Naive thymus-derived CD4-positive, alpha-beta T cell (primary cell): ENCODE measurements around the gene OR5K3. TPM values are rescaled to one million over a fixed set of nuclear protein-coding genes. Genes with fewer than 3 reads are reported as not detected.

Experiments
- ATAC-seq: fragments of 150-1000 bp; cut with Tn5 transposase; 2 replicates; pipeline ENCODE4 v1.10.0; 2021; ENCODE audit warnings: mild to moderate bottlenecking, moderate library complexity
- CTCF ChIA-PET: fragments of 350-600 bp; sonication (Branson Sonifier 250); formaldehyde crosslinking; loops from one replicate; lab custom pipeline; 2021; ENCODE audit warnings: antibody characterized with exemption; lab: Charles Lee
- POLR2A ChIA-PET: fragments of 350-600 bp; sonication (Branson Sonifier 250); formaldehyde crosslinking; loops from one replicate; lab custom pipeline; 2021; ENCODE audit warnings: antibody characterized with exemption, inconsistent platforms; lab: Charles Lee
- DNase-seq, 9 donors: peaks; one replicate each; pipeline versions ENCODE4 v3.0.0 to v3.0.0-alpha.2; 2020 to 2022; ENCODE audit warnings: mixed read lengths in 1 of 9
- H3K27ac ChIP-seq: one replicate; pipeline ENCODE4 v1.7.0; 2013; ENCODE audit warnings: mild to moderate bottlenecking, low read depth, low read length, moderate library complexity
- H3K27me3 ChIP-seq, 2 donors: one replicate each; pipeline ENCODE4 v1.7.0; 2013; ENCODE audit warnings: low read length in 2 of 2, mild to moderate bottlenecking in 2 of 2, moderate library complexity in 2 of 2; ENCODE audit not compliant: control insufficient read depth in 2 of 2, insufficient read depth in 2 of 2
- H3K36me3 ChIP-seq, 3 experiments: 1 replicate in 2 of 3; 2 replicates in 1 of 3; pipeline ENCODE4 v1.7.0; 2013; ENCODE audit warnings: low read length in 3 of 3, mild to moderate bottlenecking in 3 of 3, moderate library complexity in 1 of 3; ENCODE audit not compliant: insufficient read depth in 3 of 3, control insufficient read depth in 2 of 3
- H3K4me1 ChIP-seq, 2 donors: one replicate each; pipeline ENCODE4 v1.7.0; 2013; ENCODE audit warnings: low read length in 2 of 2, mild to moderate bottlenecking in 2 of 2, moderate library complexity in 1 of 2; ENCODE audit not compliant: control insufficient read depth in 2 of 2, insufficient read depth in 2 of 2
- H3K4me3 ChIP-seq: 2 replicates; pipeline ENCODE4 v1.7.0; 2013; ENCODE audit warnings: mild to moderate bottlenecking, low read length
- H3K9me3 ChIP-seq, 3 experiments: 1 replicate in 2 of 3; 2 replicates in 1 of 3; pipeline ENCODE4 v1.7.0; 2013; ENCODE audit warnings: low read length in 3 of 3; ENCODE audit not compliant: control insufficient read depth in 2 of 3
- H3K27ac Mint-ChIP-seq, 9 donors: one replicate each; pipeline ENCODE4 v1.8.0; 2020 to 2022; ENCODE audit warnings: mixed read lengths in 9 of 9, mild to moderate bottlenecking in 8 of 9, moderate library complexity in 5 of 9, inconsistent platforms in 2 of 9
- H3K27me3 Mint-ChIP-seq, 5 donors: one replicate each; pipeline ENCODE4 v1.8.0; 2021 to 2022; ENCODE audit warnings: mixed read lengths in 5 of 5, mild to moderate bottlenecking in 1 of 5
- H3K36me3 Mint-ChIP-seq, 5 donors: one replicate each; pipeline ENCODE4 v1.8.0; 2020 to 2022; ENCODE audit warnings: mixed read lengths in 5 of 5, mild to moderate bottlenecking in 3 of 5, inconsistent platforms in 1 of 5
- H3K4me1 Mint-ChIP-seq, 7 donors: one replicate each; pipeline ENCODE4 v1.8.0; 2020 to 2022; ENCODE audit warnings: mixed read lengths in 7 of 7, mild to moderate bottlenecking in 3 of 7, inconsistent platforms in 1 of 7
- H3K4me3 Mint-ChIP-seq, 10 donors: one replicate each; pipeline ENCODE4 v1.8.0; 2020 to 2022; ENCODE audit warnings: mild to moderate bottlenecking in 10 of 10, mixed read lengths in 10 of 10, moderate library complexity in 6 of 10, inconsistent platforms in 2 of 10
- H3K9me3 Mint-ChIP-seq, 11 donors: one replicate each; pipeline ENCODE4 v1.8.0; 2020 to 2022; ENCODE audit warnings: mixed read lengths in 11 of 11, mild to moderate bottlenecking in 4 of 11, inconsistent platforms in 1 of 11, moderate library complexity in 1 of 11
- intact Hi-C, 2 donors: fragments of 100-400 bp; cut with micrococcal nuclease; formaldehyde crosslinking; loops; one replicate each; pipeline ENCODE4 v1.15.1; 2023
- polyA plus RNA-seq, 2 donors: library from polyadenylated mRNA; unstranded; fragments of 300-500 nt; fragmentation: Illumina TruSeq; gene quantifications; one replicate each; pipeline ENCODE4 v1.2.3, GENCODE V29; 2021
- total RNA-seq, 6 experiments: library from RNA in 5 of 6; stranded (reverse) in 5 of 6; gene quantifications; 1 replicate in 5 of 6; 2 replicates in 1 of 6; pipeline ENCODE4 v1.2.3 and lab custom pipeline; 2021 to 2026

Gene OR5K3
- total and polyA plus RNA-seq, 7 experiments from 2014 or later, result not detected

- H3K27me3 ChIP-seq, result no peaks in the 10 kb centered on the region
- H3K9me3 ChIP-seq, result peaks cover 0 to 12% (median 11%) of the 10 kb centered on the region in 3 experiments
- H3K4me1 Mint-ChIP-seq, result peaks cover 0 to 13% (median 0%) of the 10 kb centered on the region in 7 donors
- H3K27ac ChIP-seq, result no peak overlapping the region
- ChIA-PET POLR2A (no interaction called here), CTCF (no interaction called here)
- no peak for DNase-seq
- no peaks in the 10 kb centered on the region for H3K4me1 ChIP-seq
- ATAC-seq, result no peak
- intact Hi-C loops, result no loop called here
- H3K36me3 Mint-ChIP-seq, result peaks cover 0 to 25% (median 13%) of the 10 kb centered on the region in 5 donors
- peaks cover 0 to 6% (median 0%) of the 10 kb centered on the region in 5 donors for H3K27me3 Mint-ChIP-seq
- no peak overlapping the region for H3K27ac Mint-ChIP-seq
- H3K4me3 ChIP-seq, result no peak overlapping the region
- H3K4me3 Mint-ChIP-seq, result no peak overlapping the region
- peaks cover 17 to 77% (median 51%) of the 10 kb centered on the region in 11 donors for H3K9me3 Mint-ChIP-seq
- H3K36me3 ChIP-seq, result no peaks in the 10 kb centered on the region
Observed at GRCh38 chr3:98404010-98404409, 13.5 kb downstream of the OR5K3 start.

DNA sequence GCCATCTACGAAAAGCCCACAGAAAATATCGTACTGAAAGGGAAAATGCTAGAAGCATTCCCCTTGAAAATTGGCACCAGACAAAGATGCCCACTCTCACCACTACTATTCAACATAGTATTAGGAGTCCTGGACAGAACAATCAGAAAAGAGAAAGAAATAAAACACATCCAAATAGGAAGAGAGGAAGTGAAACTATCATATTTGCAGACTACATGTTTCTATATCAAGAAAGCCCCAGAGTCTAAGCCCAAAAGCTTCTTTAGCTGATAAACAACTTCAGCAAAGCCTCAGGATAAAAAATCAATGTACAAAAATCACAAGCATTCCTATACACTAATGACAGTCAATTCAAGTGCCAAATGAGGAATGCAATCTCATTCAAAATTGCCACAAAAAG is 15.6 kb downstream of the OR5K3 start:
- Mint-ChIP-seq H3K4me3 (no peak overlapping the region), H3K9me3 (peaks cover 12 to 80% (median 51%) of the 10 kb centered on the region in 11 donors), H3K27me3 (peaks cover 0 to 9% (median 0%) of the 10 kb centered on the region in 5 donors), H3K27ac (no peak overlapping the region), H3K36me3 (peaks cover 0 to 25% (median 7%) of the 10 kb centered on the region in 5 donors), H3K4me1 (peaks cover 0 to 3% (median 0%) of the 10 kb centered on the region in 7 donors)
- H3K4me3 ChIP-seq, result no peak overlapping the region
- ATAC-seq (no peak), DNase-seq (no peak)
- ChIA-PET CTCF (no interaction called here), POLR2A (no interaction called here)
- H3K27me3 ChIP-seq, result no peaks in the 10 kb centered on the region
- no peaks in the 10 kb centered on the region for H3K4me1 ChIP-seq
- H3K27ac ChIP-seq, result no peak overlapping the region
- H3K36me3 ChIP-seq, result no peaks in the 10 kb centered on the region
- H3K9me3 ChIP-seq, result peaks cover 0 to 12% (median 11%) of the 10 kb centered on the region in 3 experiments
- intact Hi-C loops, result no loop called here

- H3K36me3 Mint-ChIP-seq, result peaks cover 0 to 14% (median 4%) of the 10 kb centered on the region in 5 donors
- no peak overlapping the region for H3K27ac ChIP-seq
- no peak overlapping the region for H3K4me3 ChIP-seq
- H3K9me3 Mint-ChIP-seq, result peaks cover 7 to 35% (median 24%) of the 10 kb centered on the region in 11 donors
- peaks cover 0 to 22% (median 0%) of the 10 kb centered on the region in 3 experiments for H3K9me3 ChIP-seq
- no peak for DNase-seq
- no peaks in the 10 kb centered on the region for H3K4me1 ChIP-seq
- H3K27me3 Mint-ChIP-seq, result peaks cover 0 to 18% (median 0%) of the 10 kb centered on the region in 5 donors
- no peak for ATAC-seq
- ChIA-PET POLR2A (no interaction called here), CTCF (no interaction called here)
- no peak overlapping the region for H3K27ac Mint-ChIP-seq
- no peaks in the 10 kb centered on the region for H3K27me3 ChIP-seq
- no peak overlapping the region for H3K4me3 Mint-ChIP-seq
- no peaks in the 10 kb centered on the region for H3K4me1 Mint-ChIP-seq
- intact Hi-C loops, result no loop called here
- H3K36me3 ChIP-seq, result no peaks in the 10 kb centered on the region
Observed at GRCh38 chr3:98432575-98432974, 42.1 kb downstream of the OR5K3 start.

- no peaks in the 10 kb centered on the region for H3K4me1 ChIP-seq
- H3K27me3 ChIP-seq, result no peaks in the 10 kb centered on the region
- ChIA-PET POLR2A (no interaction called here), CTCF (no interaction called here)
- Mint-ChIP-seq H3K27ac (no peak overlapping the region), H3K9me3 (peaks cover 7 to 24% (median 22%) of the 10 kb centered on the region in 11 donors), H3K4me3 (no peak overlapping the region), H3K4me1 (no peaks in the 10 kb centered on the region), H3K36me3 (peaks cover 0 to 14% (median 4%) of the 10 kb centered on the region in 5 donors), H3K27me3 (peaks cover 0 to 22% (median 0%) of the 10 kb centered on the region in 5 donors)
- no peak overlapping the region for H3K27ac ChIP-seq
- intact Hi-C loops, result no loop called here
- no peaks in the 10 kb centered on the region for H3K36me3 ChIP-seq
- H3K9me3 ChIP-seq, result peaks cover 0 to 16% (median 0%) of the 10 kb centered on the region in 3 experiments
- DNase-seq, result no peak
- no peak for ATAC-seq
- H3K4me3 ChIP-seq, result no peak overlapping the region
Observed at GRCh38 chr3:98433764-98434163, 43.3 kb downstream of the OR5K3 start.

GRCh38 chr3:98434412-98434811 is 43.9 kb downstream of the OR5K3 start:
- DNase-seq, result no peak
- Mint-ChIP-seq H3K27ac (no peak overlapping the region), H3K9me3 (peaks cover 2 to 18% (median 16%) of the 10 kb centered on the region in 11 donors), H3K4me3 (no peak overlapping the region), H3K4me1 (no peaks in the 10 kb centered on the region), H3K36me3 (peaks cover 0 to 9% (median 0%) of the 10 kb centered on the region in 5 donors), H3K27me3 (peaks cover 0 to 23% (median 0%) of the 10 kb centered on the region in 5 donors)
- Histone ChIP-seq H3K27ac (no peak overlapping the region), H3K4me1 (no peaks in the 10 kb centered on the region), H3K9me3 (peaks cover 0 to 9% (median 0%) of the 10 kb centered on the region in 3 experiments), H3K4me3 (no peak overlapping the region), H3K27me3 (no peaks in the 10 kb centered on the region), H3K36me3 (no peaks in the 10 kb centered on the region)
- ChIA-PET POLR2A (no interaction called here), CTCF (no interaction called here)
- intact Hi-C loops, result no loop called here
- ATAC-seq, result no peak

DNA sequence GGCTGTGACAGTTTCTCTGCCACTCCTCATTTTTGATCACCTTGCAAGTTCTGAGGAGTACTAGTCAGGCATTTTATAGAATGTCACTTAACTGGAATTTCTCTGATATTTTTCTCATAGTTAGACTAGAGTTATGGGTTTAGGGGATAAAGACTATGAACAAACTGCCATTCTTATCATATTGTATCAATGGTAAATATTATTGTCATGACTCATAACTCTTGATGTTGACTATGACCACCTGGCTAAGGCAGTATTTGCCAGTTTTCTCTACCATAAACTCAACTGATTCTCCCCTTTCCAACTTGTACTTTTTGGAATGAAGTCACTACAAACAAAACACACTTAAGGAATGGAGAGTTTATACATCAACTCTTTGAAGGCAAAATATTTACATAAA is 49.8 kb downstream of the OR5K3 start:
- peaks cover 0 to 6% (median 0%) of the 10 kb centered on the region in 11 donors for H3K9me3 Mint-ChIP-seq
- Histone ChIP-seq H3K36me3 (no peaks in the 10 kb centered on the region), H3K27ac (no peak overlapping the region), H3K4me3 (no peak overlapping the region), H3K9me3 (no peaks in the 10 kb centered on the region), H3K4me1 (no peaks in the 10 kb centered on the region), H3K27me3 (no peaks in the 10 kb centered on the region)
- H3K4me1 Mint-ChIP-seq, result no peaks in the 10 kb centered on the region
- intact Hi-C loops, result no loop called here
- DNase-seq (no peak), ATAC-seq (no peak)
- H3K27ac Mint-ChIP-seq, result no peak overlapping the region
- CTCF ChIA-PET, result no interaction called here
- peaks cover 0 to 65% (median 19%) of the 10 kb centered on the region in 5 donors for H3K27me3 Mint-ChIP-seq
- H3K4me3 Mint-ChIP-seq, result no peak overlapping the region
- H3K36me3 Mint-ChIP-seq, result no peaks in the 10 kb centered on the region
- POLR2A ChIA-PET, result no interaction called here
